IgD-negative memory B cell (primary cell): ENCODE measurements around the gene PADI4. TPM values are rescaled to one million over a fixed set of nuclear protein-coding genes. Genes with fewer than 3 reads are reported as not detected.

Source experiments
- H3K27ac Mint-ChIP-seq, 3 donors: one replicate each; pipeline ENCODE4 v1.8.0; 2020 to 2022; ENCODE audit warnings: mild to moderate bottlenecking in 3 of 3, mixed read lengths in 3 of 3, moderate library complexity in 1 of 3
- H3K27me3 Mint-ChIP-seq: one replicate; pipeline ENCODE4 v1.8.0; 2021; ENCODE audit warnings: mixed read lengths
- H3K36me3 Mint-ChIP-seq: one replicate; pipeline ENCODE4 v1.8.0; 2020; ENCODE audit warnings: mild to moderate bottlenecking, mixed read lengths
- H3K4me1 Mint-ChIP-seq, 3 donors: one replicate each; pipeline ENCODE4 v1.8.0; 2020 to 2022; ENCODE audit warnings: mixed read lengths in 3 of 3, mild to moderate bottlenecking in 1 of 3
- H3K4me3 Mint-ChIP-seq, 4 donors: one replicate each; pipeline ENCODE4 v1.8.0; 2020 to 2022; ENCODE audit warnings: mild to moderate bottlenecking in 4 of 4, mixed read lengths in 4 of 4, moderate library complexity in 3 of 4
- H3K9me3 Mint-ChIP-seq, 3 donors: one replicate each; pipeline ENCODE4 v1.8.0; 2020 to 2021; ENCODE audit warnings: mixed read lengths in 3 of 3, mild to moderate bottlenecking in 1 of 3
- polyA plus RNA-seq: library from polyadenylated mRNA; unstranded; fragments of 300-500 nt; fragmentation: Illumina TruSeq; gene quantifications from one replicate; pipeline ENCODE4 v1.2.3, GENCODE V29; 2021

Gene PADI4
- polyA plus RNA-seq, 1 donor from 2014 or later, result 0.73 TPM

DNA sequence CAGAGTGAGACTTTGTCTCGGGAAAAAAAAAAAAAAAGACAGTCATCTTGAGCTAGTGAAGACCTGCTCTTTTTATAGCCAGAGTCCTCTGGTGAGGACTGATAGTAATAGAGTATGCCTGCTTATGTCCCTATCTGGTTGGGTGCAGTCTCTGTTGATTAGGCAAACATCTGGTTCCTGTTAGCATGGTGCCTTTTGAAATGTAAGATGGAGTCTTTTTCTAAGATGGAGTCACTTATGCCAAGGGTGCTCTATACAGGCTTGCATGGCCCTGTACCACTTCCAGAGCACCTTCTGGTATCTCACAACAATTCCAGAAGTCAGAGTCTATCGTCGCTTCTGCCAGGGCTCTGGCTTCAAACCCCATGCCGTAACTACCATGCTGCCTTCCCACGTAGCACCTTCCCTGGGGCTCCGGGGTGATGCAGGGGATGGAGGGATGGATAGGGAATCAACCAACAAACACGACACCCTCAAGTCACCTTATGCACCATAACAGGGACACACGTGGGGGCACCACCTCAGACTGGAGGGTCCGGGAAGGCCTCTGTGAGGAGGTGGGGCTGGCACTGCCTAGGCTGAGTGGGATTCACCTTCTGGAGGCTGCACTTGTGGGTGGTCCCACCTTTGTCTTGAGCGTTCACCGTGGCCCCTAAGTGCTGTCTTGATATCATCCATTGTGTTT lies 52.4 kb downstream of the PADI4 start:
- Mint-ChIP-seq H3K27ac (no peak overlapping the region), H3K27me3 (peaks cover 7% of the 10 kb centered on the region), H3K36me3 (no peaks in the 10 kb centered on the region), H3K4me3 (no peak overlapping the region), H3K9me3 (peaks cover 0 to 4% (median 2%) of the 10 kb centered on the region in 3 donors), H3K4me1 (no peaks in the 10 kb centered on the region)

DNA sequence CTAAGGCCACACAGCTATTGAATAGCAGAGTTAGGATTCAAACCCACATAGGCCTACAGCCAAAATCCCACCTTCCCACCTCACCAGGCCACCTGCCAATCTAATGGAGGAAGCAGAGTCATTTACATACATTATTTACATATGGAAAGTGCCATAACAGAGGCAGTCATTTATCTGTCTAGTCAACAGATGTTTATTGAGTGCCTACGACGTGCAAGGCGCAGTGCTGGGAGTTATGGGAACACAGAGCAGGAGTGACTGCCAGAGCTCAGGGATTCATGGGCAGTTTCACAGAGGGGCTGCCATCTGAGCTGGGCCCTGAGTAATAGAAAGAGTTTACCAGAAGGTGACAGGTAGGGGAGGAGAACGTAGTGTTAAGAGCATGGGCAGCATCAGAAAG lies 53.7 kb downstream of the PADI4 start:
- H3K4me1 Mint-ChIP-seq, result no peaks in the 10 kb centered on the region
- H3K4me3 Mint-ChIP-seq, result no peak overlapping the region
- H3K27ac Mint-ChIP-seq, result no peak overlapping the region
- peaks cover 0 to 4% (median 0%) of the 10 kb centered on the region in 3 donors for H3K9me3 Mint-ChIP-seq
- H3K36me3 Mint-ChIP-seq, result no peaks in the 10 kb centered on the region
- H3K27me3 Mint-ChIP-seq, result peaks cover 7% of the 10 kb centered on the region

DNA sequence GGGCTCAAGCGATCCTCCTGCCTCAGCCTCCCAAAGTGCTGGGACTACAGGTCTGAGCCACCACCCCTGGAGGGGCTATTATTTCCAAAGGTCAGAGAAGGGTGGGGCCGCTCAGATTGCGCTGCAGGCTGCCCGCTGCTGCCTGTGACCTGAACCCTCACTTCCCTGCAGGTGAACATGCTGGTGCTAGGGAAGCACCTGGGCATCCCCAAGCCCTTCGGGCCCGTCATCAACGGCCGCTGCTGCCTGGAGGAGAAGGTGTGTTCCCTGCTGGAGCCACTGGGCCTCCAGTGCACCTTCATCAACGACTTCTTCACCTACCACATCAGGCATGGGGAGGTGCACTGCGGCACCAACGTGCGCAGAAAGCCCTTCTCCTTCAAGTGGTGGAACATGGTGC lies 55.4 kb downstream of the PADI4 start:
- no peak overlapping the region for H3K27ac Mint-ChIP-seq
- peaks cover 7% of the 10 kb centered on the region for H3K27me3 Mint-ChIP-seq
- peaks cover 0 to 2% (median 0%) of the 10 kb centered on the region in 3 donors for H3K4me1 Mint-ChIP-seq
- H3K9me3 Mint-ChIP-seq, result peaks cover 0 to 4% (median 0%) of the 10 kb centered on the region in 3 donors
- H3K36me3 Mint-ChIP-seq, result no peaks in the 10 kb centered on the region
- H3K4me3 Mint-ChIP-seq, result no peak overlapping the region

DNA sequence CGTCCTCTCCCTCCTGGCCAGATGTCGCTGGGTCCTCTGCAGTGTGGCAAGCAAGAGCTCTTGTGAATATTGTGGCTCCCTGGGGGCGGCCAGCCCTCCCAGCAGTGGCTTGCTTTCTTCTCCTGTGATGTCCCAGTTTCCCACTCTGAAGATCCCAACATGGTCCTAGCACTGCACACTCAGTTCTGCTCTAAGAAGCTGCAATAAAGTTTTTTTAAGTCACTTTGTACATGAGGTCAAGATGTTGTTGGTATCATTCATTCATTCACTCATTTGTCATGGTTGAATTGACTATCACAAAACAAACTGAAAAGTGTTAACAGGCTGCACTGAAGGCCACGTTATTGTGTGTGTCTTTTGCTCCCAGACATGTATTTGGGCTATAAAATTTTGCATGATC lies 55.8 kb downstream of the PADI4 start:
- Mint-ChIP-seq H3K4me1 (peaks cover 0 to 2% (median 0%) of the 10 kb centered on the region in 3 donors), H3K27me3 (peaks cover 9% of the 10 kb centered on the region), H3K36me3 (no peaks in the 10 kb centered on the region), H3K27ac (no peak overlapping the region), H3K4me3 (no peak overlapping the region), H3K9me3 (peaks cover 0 to 4% (median 0%) of the 10 kb centered on the region in 3 donors)

DNA sequence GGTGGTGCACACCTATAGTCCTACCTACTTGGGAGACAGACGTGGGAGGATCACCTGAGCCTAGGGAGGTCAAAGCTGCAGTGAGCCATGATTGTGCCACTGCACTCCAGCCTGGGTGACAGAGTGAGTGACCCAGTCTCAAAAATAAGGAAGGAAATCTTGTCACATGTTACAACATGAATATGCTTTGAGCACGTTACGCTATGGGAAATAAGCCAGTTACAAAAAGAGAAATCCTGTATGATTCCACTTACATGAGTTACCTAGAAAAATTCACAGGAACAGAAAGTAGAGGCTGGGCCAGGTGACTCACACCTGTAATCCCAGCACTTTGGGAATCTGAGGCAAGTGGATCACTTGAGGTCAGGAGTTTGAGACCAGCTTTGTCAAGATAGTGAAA lies 57.3 kb downstream of the PADI4 start:
- peaks cover 9% of the 10 kb centered on the region for H3K27me3 Mint-ChIP-seq
- peaks cover 0 to 2% (median 0%) of the 10 kb centered on the region in 3 donors for H3K4me1 Mint-ChIP-seq
- H3K4me3 Mint-ChIP-seq, result no peak overlapping the region
- H3K9me3 Mint-ChIP-seq, result peaks cover 0 to 4% (median 0%) of the 10 kb centered on the region in 3 donors
- H3K36me3 Mint-ChIP-seq, result no peaks in the 10 kb centered on the region
- H3K27ac Mint-ChIP-seq, result no peak overlapping the region

DNA sequence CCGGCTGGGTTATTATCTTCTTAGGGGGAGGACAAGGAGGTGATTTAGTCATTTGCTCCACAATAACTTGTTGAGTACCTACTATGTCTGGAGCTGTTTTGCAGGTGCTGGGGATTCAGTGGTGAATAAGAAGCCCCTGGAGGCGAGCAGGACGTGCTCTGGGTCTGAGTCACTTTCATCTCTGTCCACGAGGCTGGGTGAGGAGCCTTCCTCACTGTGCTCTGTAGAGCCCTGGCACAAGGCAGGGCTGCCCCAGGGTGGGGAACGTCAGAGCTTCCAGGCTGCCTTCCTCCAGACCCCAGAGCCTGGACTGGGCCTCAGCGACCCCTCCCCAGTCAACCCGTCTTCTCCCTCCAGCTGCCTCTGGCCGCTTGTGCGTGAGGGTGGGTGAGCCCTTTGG lies 61.5 kb downstream of the PADI4 start:
- Mint-ChIP-seq H3K4me3 (no peak overlapping the region), H3K27me3 (peaks cover 6% of the 10 kb centered on the region), H3K36me3 (no peaks in the 10 kb centered on the region), H3K9me3 (peaks cover 0 to 1% (median 0%) of the 10 kb centered on the region in 3 donors), H3K4me1 (peaks cover 0 to 2% (median 0%) of the 10 kb centered on the region in 3 donors), H3K27ac (no peak overlapping the region)

DNA sequence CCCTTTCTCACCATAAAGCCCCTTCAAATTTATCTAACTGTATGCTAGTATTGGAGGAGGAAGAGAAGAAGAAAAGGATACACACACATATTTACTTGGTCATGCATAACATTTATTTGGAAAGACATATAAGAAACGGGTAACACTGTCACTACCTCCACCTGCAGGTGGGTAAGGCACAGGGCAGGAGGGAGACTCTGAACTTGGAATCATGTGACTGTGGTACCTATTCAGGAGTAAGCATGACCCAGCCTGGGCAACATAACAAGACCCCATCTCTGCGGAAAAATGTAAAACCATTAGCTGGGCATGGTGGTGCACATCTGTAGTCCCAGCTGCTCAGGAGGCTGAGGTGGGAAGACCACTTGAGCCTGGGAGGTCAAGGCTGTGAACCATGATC lies 62.6 kb downstream of the PADI4 start:
- no peak overlapping the region for H3K4me3 Mint-ChIP-seq
- peaks cover 0 to 3% (median 0%) of the 10 kb centered on the region in 3 donors for H3K4me1 Mint-ChIP-seq
- peaks cover 1% of the 10 kb centered on the region for H3K36me3 Mint-ChIP-seq
- peaks cover 6% of the 10 kb centered on the region for H3K27me3 Mint-ChIP-seq
- H3K9me3 Mint-ChIP-seq, result no peaks in the 10 kb centered on the region
- H3K27ac Mint-ChIP-seq, result no peak overlapping the region

DNA sequence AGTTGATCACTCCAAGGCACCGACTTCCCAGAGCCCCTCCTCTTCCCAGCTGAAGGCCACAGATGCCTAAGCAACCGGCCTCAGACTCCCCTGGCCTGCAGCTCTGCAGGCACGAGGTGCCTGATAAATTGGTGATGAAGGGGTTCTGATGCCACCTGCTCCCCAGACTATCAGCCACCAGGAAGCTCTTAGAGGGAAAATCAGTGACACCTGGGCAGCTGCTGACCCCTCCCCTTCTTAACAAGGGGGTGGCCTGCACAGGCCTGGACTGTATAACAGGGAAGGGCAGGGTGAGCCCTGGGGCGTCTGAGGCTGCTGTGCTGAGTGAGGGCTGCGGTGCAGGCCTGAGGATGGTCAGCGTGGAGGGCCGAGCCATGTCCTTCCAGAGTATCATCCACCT lies 63.9 kb downstream of the PADI4 start, which contains the start of gene PADI6:
Gene PADI6, plus strand, starts transcription at position 301 of the 400 bp plus-strand sequence. Its CDS starts 50 bp downstream, at position 351.
- H3K27me3 Mint-ChIP-seq, result peaks cover 7% of the 10 kb centered on the region
- no peak within 1 kb of the TSS for H3K27ac Mint-ChIP-seq
- no peaks in the 10 kb centered on the region for H3K9me3 Mint-ChIP-seq
- peaks cover 3% of the 10 kb centered on the region for H3K36me3 Mint-ChIP-seq
- H3K4me1 Mint-ChIP-seq, result peaks cover 0 to 3% (median 0%) of the 10 kb centered on the region in 3 donors
- no peak within 1 kb of the TSS for H3K4me3 Mint-ChIP-seq

DNA sequence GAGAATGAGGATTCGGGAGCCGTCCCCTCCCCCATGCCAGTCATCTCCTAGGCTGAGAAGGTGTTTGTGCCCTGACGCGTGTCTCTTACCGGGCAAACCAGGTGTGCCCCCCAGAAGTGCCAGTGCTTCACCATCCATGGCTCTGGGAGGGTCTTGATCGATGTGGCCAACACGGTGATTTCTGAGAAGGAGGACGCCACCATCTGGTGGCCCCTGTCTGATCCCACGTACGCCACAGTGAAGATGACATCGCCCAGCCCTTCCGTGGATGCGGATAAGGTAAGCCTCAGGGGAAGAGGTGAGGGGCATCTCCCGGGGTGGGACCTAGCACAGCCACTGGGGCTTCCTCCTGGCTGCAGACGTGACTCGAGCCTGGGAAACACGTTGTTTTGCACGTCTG lies 65.0 kb downstream of the PADI4 start:
- no peak overlapping the region for H3K4me3 Mint-ChIP-seq
- peaks cover 13% of the 10 kb centered on the region for H3K27me3 Mint-ChIP-seq

DNA sequence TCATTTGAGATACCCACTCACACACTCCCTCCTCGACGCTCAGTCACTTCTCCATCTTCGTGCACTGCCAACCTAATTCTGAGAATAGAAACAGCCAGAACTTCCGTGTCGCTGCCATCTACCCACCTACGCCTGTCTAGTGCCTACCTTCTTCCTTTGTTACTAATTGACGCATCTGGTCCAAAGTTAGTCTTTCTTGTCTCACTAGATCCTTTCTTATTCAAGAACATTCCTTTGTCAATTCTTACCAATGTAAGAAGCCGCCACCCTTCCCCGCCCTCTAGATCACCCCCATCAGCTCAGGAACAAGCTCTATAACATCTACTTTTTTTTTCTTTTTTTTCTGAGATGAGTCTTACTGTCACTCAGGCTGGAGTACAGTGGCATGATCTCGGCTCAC lies 67.7 kb downstream of the PADI4 start:
- no peaks in the 10 kb centered on the region for H3K9me3 Mint-ChIP-seq
- no peak overlapping the region for H3K27ac Mint-ChIP-seq
- H3K4me1 Mint-ChIP-seq, result peaks cover 0 to 2% (median 0%) of the 10 kb centered on the region in 3 donors
- H3K36me3 Mint-ChIP-seq, result peaks cover 3% of the 10 kb centered on the region
- H3K4me3 Mint-ChIP-seq, result no peak overlapping the region
- H3K27me3 Mint-ChIP-seq, result peaks cover 14% of the 10 kb centered on the region

More for the DNA sequence above, 65.0 kb downstream of the PADI4 start:
- Mint-ChIP-seq H3K36me3 (peaks cover 3% of the 10 kb centered on the region), H3K9me3 (no peaks in the 10 kb centered on the region), H3K4me1 (peaks cover 0 to 2% (median 0%) of the 10 kb centered on the region in 3 donors), H3K27ac (no peak overlapping the region)

DNA sequence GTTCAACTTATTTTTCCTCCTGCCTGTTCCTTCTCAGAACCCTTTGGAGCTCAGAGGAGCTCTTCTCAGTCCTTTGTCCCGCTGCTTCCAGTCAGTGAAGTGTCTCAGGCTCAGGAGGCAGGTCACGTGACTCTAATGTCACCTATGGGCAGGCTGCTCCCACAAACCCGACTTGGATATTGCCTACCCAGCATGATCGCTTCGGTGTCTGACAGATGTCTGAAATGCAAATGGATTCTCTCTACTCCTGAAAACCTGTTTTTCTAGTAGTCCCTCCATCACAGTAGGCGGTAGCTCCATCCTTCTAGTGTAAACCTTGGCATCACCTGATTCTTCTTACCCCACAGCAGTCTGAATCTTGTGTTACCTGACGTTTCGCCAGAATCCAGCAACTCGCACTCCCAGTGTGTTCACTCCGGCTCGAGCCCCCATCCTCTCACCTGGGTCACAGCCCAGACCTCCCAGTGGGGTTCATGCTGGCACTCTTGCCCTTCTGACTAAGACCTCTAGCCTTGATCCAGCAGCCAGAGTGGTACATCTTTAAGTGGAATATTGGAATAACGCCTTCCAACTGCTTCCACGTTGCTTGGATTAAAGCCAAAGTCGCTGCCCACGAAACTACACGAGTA lies 69.4 kb downstream of the PADI4 start:
- H3K27me3 Mint-ChIP-seq, result peaks cover 23% of the 10 kb centered on the region
- H3K4me3 Mint-ChIP-seq, result no peak overlapping the region
- no peaks in the 10 kb centered on the region for H3K9me3 Mint-ChIP-seq
- no peak overlapping the region for H3K27ac Mint-ChIP-seq
- H3K36me3 Mint-ChIP-seq, result peaks cover 3% of the 10 kb centered on the region
- peaks cover 0 to 3% (median 0%) of the 10 kb centered on the region in 3 donors for H3K4me1 Mint-ChIP-seq

DNA sequence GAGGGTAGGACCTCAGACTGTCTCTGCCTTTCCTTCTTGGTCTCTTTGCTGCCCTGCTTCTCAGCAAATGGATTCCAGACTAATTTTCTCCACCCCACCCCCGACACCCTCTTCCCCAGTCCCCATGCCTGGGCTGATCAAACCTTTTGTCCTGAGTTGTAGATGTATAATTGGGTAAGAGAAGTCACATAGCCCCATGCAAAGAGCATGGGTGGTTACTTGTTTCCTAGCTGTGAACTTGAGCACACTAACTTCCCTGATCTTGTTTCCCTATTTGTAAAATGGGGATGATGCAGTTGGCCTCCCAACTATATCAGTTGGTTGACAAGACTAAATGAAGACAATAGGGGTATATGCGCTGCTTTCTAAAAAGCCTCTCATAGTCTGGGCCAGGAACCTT lies 73.2 kb downstream of the PADI4 start:
- H3K4me3 Mint-ChIP-seq, result no peak overlapping the region

DNA sequence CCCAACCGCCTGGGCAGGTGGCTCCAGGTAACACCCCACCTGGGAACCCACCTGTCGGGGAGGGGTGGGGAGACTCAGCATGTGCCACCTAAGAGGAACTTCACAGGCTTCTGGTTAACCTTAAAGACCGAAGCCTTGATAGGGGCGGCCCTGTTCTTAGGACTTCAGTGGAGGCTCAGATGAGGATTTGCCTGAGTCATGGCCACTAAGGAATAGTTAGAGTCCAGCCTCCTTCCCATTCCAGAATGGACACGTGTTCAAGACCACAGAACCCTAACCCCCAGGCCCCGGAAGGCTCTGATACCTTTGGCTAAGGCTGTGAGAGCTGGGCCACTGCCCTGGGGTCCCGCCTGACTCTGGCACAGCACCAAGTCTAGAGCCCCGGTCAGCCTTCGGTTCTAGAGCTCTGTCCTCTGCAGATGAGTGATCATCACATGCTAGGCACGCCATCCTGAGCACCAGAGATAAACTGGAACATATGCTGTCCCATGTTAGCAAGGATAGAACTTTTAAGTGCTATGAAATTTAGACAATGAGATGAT lies 84.3 kb downstream of the PADI4 start:
- H3K9me3 Mint-ChIP-seq, result no peaks in the 10 kb centered on the region
- H3K36me3 Mint-ChIP-seq, result no peaks in the 10 kb centered on the region
- peaks cover 0 to 10% (median 2%) of the 10 kb centered on the region in 3 donors for H3K4me1 Mint-ChIP-seq
- peak overlapping the region in 1 of 4 donors; percentile 17 for H3K4me3 Mint-ChIP-seq
- H3K27ac Mint-ChIP-seq, result peak overlapping the region in 1 of 3 donors; percentile 31
- peaks cover 8% of the 10 kb centered on the region for H3K27me3 Mint-ChIP-seq

More for the DNA sequence above, 73.2 kb downstream of the PADI4 start:
- Mint-ChIP-seq H3K4me1 (peaks cover 0 to 1% (median 0%) of the 10 kb centered on the region in 3 donors), H3K36me3 (no peaks in the 10 kb centered on the region), H3K27me3 (peaks cover 20% of the 10 kb centered on the region), H3K27ac (no peak overlapping the region), H3K9me3 (no peaks in the 10 kb centered on the region)

DNA sequence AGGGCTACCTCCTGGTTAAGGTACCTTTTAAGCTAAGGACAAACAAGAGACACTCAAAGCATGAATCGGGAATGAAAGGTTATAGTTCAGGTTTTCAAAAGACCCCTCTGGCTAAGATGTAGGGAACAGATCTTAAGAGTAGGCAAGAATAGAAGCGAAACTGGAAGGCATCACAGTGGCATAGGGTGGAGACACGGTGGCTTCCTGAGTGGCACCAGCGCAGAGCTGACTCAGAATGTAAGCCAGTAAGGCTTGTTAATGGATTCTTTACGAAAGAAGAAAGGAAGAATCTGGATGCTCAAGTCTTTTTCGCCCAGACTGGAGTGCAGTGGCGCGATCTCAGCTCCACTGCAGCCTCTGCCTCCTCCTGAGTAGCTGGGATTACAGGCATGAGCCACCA lies 85.2 kb downstream of the PADI4 start:
- Mint-ChIP-seq H3K4me3 (peak overlapping the region in 2 of 4 donors; percentile 73 to 92), H3K36me3 (no peaks in the 10 kb centered on the region), H3K27ac (peak overlapping the region in 1 of 3 donors; percentile 31), H3K9me3 (no peaks in the 10 kb centered on the region), H3K4me1 (peaks cover 0 to 10% (median 2%) of the 10 kb centered on the region in 3 donors), H3K27me3 (peaks cover 8% of the 10 kb centered on the region)

DNA sequence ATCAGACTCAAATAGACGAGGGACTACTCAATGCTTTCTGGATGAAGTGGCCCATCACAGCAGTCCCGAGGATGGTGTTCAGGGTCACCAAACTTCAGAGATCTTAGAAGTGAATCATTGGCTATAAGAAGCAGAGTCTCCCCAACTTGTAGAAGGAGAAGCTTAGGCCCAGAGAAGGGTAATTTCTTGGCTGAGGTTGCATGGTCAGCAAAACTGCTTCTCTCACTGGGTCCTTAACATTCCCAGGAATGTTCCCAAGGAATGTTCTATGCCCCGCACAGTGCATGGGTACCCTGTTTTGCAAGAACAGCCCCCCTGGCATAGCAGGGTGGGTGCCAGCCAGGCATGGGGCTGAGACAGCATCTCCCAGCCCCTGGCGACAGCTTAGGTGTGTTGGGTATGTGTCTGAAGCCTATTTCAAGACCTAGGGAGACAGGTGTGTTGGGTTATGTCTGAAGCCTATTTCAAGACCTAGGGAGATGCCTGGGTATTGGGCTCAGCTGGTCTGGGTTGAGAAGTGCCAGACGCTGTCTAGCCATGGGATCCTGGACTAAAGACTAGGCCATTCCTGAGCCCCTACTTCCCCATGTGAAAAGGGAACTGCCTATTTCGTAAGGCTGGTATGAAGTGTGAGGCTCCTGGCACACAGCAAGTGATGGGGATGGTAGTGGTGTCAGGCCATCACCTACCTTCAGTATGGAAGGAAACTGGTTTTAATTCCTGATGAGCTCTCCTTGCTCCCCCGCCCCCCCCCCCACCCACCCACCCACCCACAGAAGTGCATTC lies 90.1 kb downstream of the PADI4 start:
- no peak overlapping the region for H3K4me3 Mint-ChIP-seq
- H3K27me3 Mint-ChIP-seq, result peaks cover 2% of the 10 kb centered on the region
- no peaks in the 10 kb centered on the region for H3K36me3 Mint-ChIP-seq
- no peak overlapping the region for H3K27ac Mint-ChIP-seq
- H3K4me1 Mint-ChIP-seq, result peaks cover 0 to 4% (median 2%) of the 10 kb centered on the region in 3 donors
- H3K9me3 Mint-ChIP-seq, result no peaks in the 10 kb centered on the region
